Activated T-helper 9 cell treated with anti-CD3 and anti-CD28 coated beads, Interleukin-2, amount 50 U/mL, for 16 hours (primary cell): Measurements from ENCODE around the gene EZH2.
A peak's percentile ranks its signal among the peaks of the same experiment; 100 is the strongest.

Experiments
- DNase-seq: peaks from one replicate; pipeline ENCODE4 v3.0.0-alpha.2; 2020; ENCODE audit warnings: low read depth

EZH2 gene

GRCh38 chr7:148898845-148899484, 14.9 kb upstream of the EZH2 start:
- DNase-seq: no peak

- no peak for DNase-seq
Measured at GRCh38 chr7:148894591-148894990, 10.5 kb upstream of the EZH2 start.

GRCh38 chr7:148893071-148893470, 9.0 kb upstream of the EZH2 start:
- no peak for DNase-seq

GRCh38 chr7:148888300-148888699, 4.2 kb upstream of the EZH2 start:
- DNase-seq: no peak

- no peak for DNase-seq
Measured at GRCh38 chr7:148886844-148887243, 2.8 kb upstream of the EZH2 start.

- peak; percentile 92 for DNase-seq
Measured at GRCh38 chr7:148884299-148885022, 370 bp upstream of the EZH2 start.

- DNase-seq: peak; percentile 41
Measured at GRCh38 chr7:148883266-148884048, 634 bp downstream of the EZH2 start.

GRCh38 chr7:148882841-148883265, 1.2 kb downstream of the EZH2 start:
- no peak for DNase-seq

GRCh38 chr7:148882192-148882591, 1.9 kb downstream of the EZH2 start:
- DNase-seq: no peak

- DNase-seq: no peak
Measured at GRCh38 chr7:148878317-148878716, 5.8 kb downstream of the EZH2 start.

- no peak for DNase-seq
Measured at GRCh38 chr7:148877517-148877916, 6.6 kb downstream of the EZH2 start.

- DNase-seq: no peak
Measured at GRCh38 chr7:148872188-148872587, 11.9 kb downstream of the EZH2 start.

- no peak for DNase-seq
Measured at GRCh38 chr7:148871551-148871950, 12.5 kb downstream of the EZH2 start.

GRCh38 chr7:148871030-148871429, 13.1 kb downstream of the EZH2 start:
- DNase-seq: no peak

- DNase-seq: no peak
Measured at GRCh38 chr7:148868378-148868674, 15.8 kb downstream of the EZH2 start.

GRCh38 chr7:148867596-148868377, 16.3 kb downstream of the EZH2 start:
- no peak for DNase-seq

GRCh38 chr7:148866362-148866761, 17.7 kb downstream of the EZH2 start:
- DNase-seq: no peak

- no peak for DNase-seq
Measured at GRCh38 chr7:148865283-148865682, 18.8 kb downstream of the EZH2 start.

GRCh38 chr7:148863324-148863723, 20.8 kb downstream of the EZH2 start:
- no peak for DNase-seq

- DNase-seq: no peak
Measured at GRCh38 chr7:148862481-148862880, 21.6 kb downstream of the EZH2 start.

- no peak for DNase-seq
Measured at GRCh38 chr7:148858489-148858888, 25.6 kb downstream of the EZH2 start.

GRCh38 chr7:148856891-148857290, 27.2 kb downstream of the EZH2 start:
- no peak for DNase-seq

- DNase-seq: no peak
Measured at GRCh38 chr7:148856578-148856881, 27.6 kb downstream of the EZH2 start.
